ENCODE data around the gene TMEM222. TPM values are rescaled to one million over a fixed set of nuclear protein-coding genes. Genes with fewer than 3 reads are reported as not detected.
"Not testable (repeated sequence)": the region's sequence is repeated elsewhere in the genome, so short reads cannot be mapped to it uniquely, and the experiment has no call there.

Gene TMEM222
- total RNA-seq, 4 donors from 2014 or later: 17.3 to 27.1 (median 23.7) TPM

DNA sequence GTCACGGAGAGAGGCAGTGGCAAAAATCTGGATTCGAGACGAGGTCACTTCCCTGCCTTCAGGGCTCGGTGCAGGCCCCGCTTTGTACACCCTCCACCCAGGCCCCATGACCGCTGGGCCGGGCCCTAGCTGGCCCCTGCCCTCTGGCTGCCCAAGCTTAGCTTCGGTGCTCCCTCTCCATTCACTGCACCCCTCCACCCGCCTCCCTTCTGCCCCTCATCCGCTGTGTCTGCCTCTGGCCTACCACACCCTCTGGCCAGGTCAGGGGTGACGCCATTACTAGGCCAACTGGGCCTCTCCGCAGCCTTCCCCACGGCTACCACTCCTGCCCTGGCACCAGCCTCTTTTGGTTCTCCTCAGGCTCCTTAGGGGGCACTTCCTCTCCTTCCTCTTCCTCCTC is 61.7 kb downstream of the TMEM222 start:
- ATAC-seq (ENCODE audit: low FRiP score) (no peak), DNase-seq (ENCODE audit: low spot score) (no peak)
- TF ChIP-seq, protein P1, sequence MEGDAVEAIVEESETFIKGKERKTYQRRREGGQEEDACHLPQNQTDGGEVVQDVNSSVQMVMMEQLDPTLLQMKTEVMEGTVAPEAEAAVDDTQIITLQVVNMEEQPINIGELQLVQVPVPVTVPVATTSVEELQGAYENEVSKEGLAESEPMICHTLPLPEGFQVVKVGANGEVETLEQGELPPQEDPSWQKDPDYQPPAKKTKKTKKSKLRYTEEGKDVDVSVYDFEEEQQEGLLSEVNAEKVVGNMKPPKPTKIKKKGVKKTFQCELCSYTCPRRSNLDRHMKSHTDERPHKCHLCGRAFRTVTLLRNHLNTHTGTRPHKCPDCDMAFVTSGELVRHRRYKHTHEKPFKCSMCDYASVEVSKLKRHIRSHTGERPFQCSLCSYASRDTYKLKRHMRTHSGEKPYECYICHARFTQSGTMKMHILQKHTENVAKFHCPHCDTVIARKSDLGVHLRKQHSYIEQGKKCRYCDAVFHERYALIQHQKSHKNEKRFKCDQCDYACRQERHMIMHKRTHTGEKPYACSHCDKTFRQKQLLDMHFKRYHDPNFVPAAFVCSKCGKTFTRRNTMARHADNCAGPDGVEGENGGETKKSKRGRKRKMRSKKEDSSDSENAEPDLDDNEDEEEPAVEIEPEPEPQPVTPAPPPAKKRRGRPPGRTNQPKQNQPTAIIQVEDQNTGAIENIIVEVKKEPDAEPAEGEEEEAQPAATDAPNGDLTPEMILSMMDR (IDR thresholded peaks at IDR 0.05): no peak

DNA sequence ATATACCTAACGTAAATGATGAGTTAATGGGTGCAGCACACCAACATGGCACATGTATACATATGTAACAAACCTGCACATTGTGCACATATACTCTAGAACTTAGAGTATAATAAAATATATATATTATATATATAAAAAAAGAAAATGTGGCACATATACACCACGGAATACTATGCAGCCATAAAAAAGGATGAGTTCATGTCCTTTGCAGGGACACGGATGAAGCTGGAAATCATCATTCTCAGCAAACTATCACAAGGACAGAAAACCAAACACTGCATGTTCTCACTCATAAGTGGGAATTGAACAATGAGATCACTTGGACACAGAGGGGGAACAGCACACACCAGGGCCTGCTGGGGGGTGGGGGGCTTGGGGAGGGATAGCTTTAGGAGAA is 62.8 kb downstream of the TMEM222 start:
- not testable (repeated sequence) for ATAC-seq (ENCODE audit: low FRiP score); DNase-seq (ENCODE audit: low spot score)

Small RNA genes within 50 kb of the gene (small RNA-seq; reads per million reads assigned to genes)
- gene RNU6-48P: not detected

Other genes starting within 250 kb of the TMEM222 start
- gene SLC9A1, start 167.0 kb upstream of the TMEM222 start, total RNA-seq: 10 to 100 TPM in 2 of 4 donors, 1 to 10 TPM in 2; 6.1 to 12.0 (median 10.0) TPM
- gene WDTC1, start 87.5 kb upstream of the TMEM222 start, total RNA-seq: 10 to 100 TPM; 24.8 to 38.1 (median 27.1) TPM
- gene SYTL1, start 19.9 kb downstream of the TMEM222 start, total RNA-seq: 1 to 10 TPM; 1.2 to 4.3 (median 1.9) TPM
- gene MAP3K6, start 44.8 kb downstream of the TMEM222 start, total RNA-seq: 100 to 1,000 TPM in 1 of 4 donors, 10 to 100 TPM in 3; 26.8 to 129 (median 43.4) TPM
- 100 to 1,000 TPM in 1 of 4 donors, 10 to 100 TPM in 3; 33.1 to 451 (median 75.9) TPM for gene FCN3, start 52.7 kb downstream of the TMEM222 start, total RNA-seq
- gene CD164L2, start 61.2 kb downstream of the TMEM222 start, total RNA-seq: not detected
- 1 to 10 TPM in 1 of 4 donors, under 1 TPM in 2, not detected in 1; 0.19 to 1.3 (median 0.65) TPM for gene GPR3, start 70.5 kb downstream of the TMEM222 start, total RNA-seq
- 10 to 100 TPM; 43.4 to 87.8 (median 60.5) TPM for gene WASF2, start 168.0 kb downstream of the TMEM222 start, total RNA-seq

All from omental fat pad (tissue), 4 donors.